Heart left ventricle (tissue), 16 donors: ENCODE measurements around the gene CUX1. TPM values are rescaled to one million over a fixed set of nuclear protein-coding genes. Genes with fewer than 3 reads are reported as not detected.
A peak's percentile ranks its signal among the peaks of the same experiment; 100 is the strongest.

Source experiments
- ATAC-seq, 4 donors: fragments of 200-7000 bp; cut with Tn5 transposase; one replicate each; pipeline ENCODE4 v1.9.1; 2020 to 2022; ENCODE audit warnings: moderate library complexity in 4 of 4, mild to moderate bottlenecking in 3 of 4, moderate number of reproducible peaks in 1 of 4
- DNase-seq, 5 donors: peaks; one replicate each; pipeline ENCODE4 v3.0.0-alpha.2; 2020
- H3K27ac ChIP-seq, 12 donors: fragments of 200-600 bp; sonication (generic) in 4 of 12; one replicate each; pipeline versions ENCODE4 v1.5.0 to v1.8.0; 2016 to 2022; ENCODE audit warnings: mild to moderate bottlenecking in 2 of 12
- H3K27me3 ChIP-seq, 9 donors: fragments of 200-600 bp; sonication (generic) in 2 of 9; one replicate each; pipeline versions ENCODE4 v1.5.1 to v1.8.0; 2016 to 2022; ENCODE audit warnings: mild to moderate bottlenecking in 3 of 9
- H3K36me3 ChIP-seq, 9 donors: fragments of 200-600 bp; sonication (generic) in 2 of 9; one replicate each; pipeline versions ENCODE4 v1.5.0 to v1.8.0; 2018 to 2022; ENCODE audit warnings: mild to moderate bottlenecking in 2 of 9
- H3K4me1 ChIP-seq, 12 donors: fragments of 200-600 bp; sonication (generic) in 4 of 12; one replicate each; pipeline versions ENCODE4 v1.5.0 to v1.8.0; 2016 to 2022; ENCODE audit warnings: mild to moderate bottlenecking in 3 of 12
- H3K4me3 ChIP-seq, 12 donors: fragments of 200-600 bp; sonication (generic) in 4 of 12; one replicate each; pipeline versions ENCODE4 v1.5.0 to v1.8.0; 2017 to 2022; ENCODE audit warnings: mild to moderate bottlenecking in 9 of 12, moderate library complexity in 4 of 12
- H3K9me3 ChIP-seq, 12 donors: fragments of 200-600 bp; sonication (generic) in 4 of 12; one replicate each; pipeline versions ENCODE4 v1.5.0 to v1.8.0; 2016 to 2022; ENCODE audit warnings: mild to moderate bottlenecking in 1 of 12
- CTCF ChIP-seq, 12 donors: fragments of 200-600 bp; sonication (generic) in 4 of 12; IDR thresholded peaks; one replicate each; pipeline versions ENCODE4 v1.5.0 to v1.8.0; 2018 to 2022; ENCODE audit warnings: antibody characterized with exemption in 12 of 12, mild to moderate bottlenecking in 5 of 12
- POLR2A ChIP-seq, 2 donors: fragments of 450-650 bp; IDR thresholded peaks; one replicate each; pipeline ENCODE4 v1.6.1; 2017; ENCODE audit warnings: antibody characterized with exemption in 2 of 2, mild to moderate bottlenecking in 2 of 2, moderate library complexity in 2 of 2
- WGBS, 4 donors: extraction: QIAGEN DNeasy Blood & Tissue Kit in 2 of 4; methylation state at CpG; one replicate each; pipeline versions ENCODE4 v1.1.5 to v1.1.7; 2013 to 2018; 5-methylcytosine and 5-hydroxymethylcytosine counted together
- intact Hi-C, 10 donors: fragments of 100-400 bp; cut with DNase I; formaldehyde crosslinking; loops; one replicate each; pipeline versions ENCODE4 v1.11.1 to v1.14.2; 2022
- polyA plus RNA-seq, 2 donors: library from polyadenylated mRNA; stranded (reverse); fragments of 200-250 nt; gene quantifications; one replicate each; pipeline ENCODE4 v1.2.3, GENCODE V29; 2013
- total RNA-seq, 9 donors: library from RNA; depleted of rRNA in 2 of 9; stranded (reverse); fragments of >200 nt in 2 of 9; fragmentation: NEBNext Ultra II Directional in 3 of 9; extraction: Animal tissue kit (Norgen Biotek cat#: 25700) in 3 of 9; gene quantifications; one replicate each; pipeline versions ENCODE4 v1.1.0 to v1.2.4, GENCODE V29; 2016 to 2023
- donor health status: ischemic (EF 13 %, LVEDD 7.1; RV severe dilation, severe dysfunction).
- donor health status: healthy with polysubstance abuse.
- donor health status: DM: no; HTN: yes; CAD: no.
- donor health status: DM: no; HTN: no; CAD: no.
- donor health status: ischemic (EF 25% LVEDD 6.9; RV normal size, moderate dysfunction).
- donor health status: ischemic (EF 25% LVEDD 5.7; RV mildly dilated, moderate dysfunction).
- donor health status: healthy.
- donor health status: DM: yes; HTN: yes; CAD: no.
- donor health status: ischemic (EF 35%, LVEDD 5.7; RV mildly dilated, moderate dysfunction).
- donor health status: nonischemic (EF 11% LVEDD 7.7; RV severe dilation, severe dysfunction).
- donor health status: DM: yes; HTN: yes; CAD: no.
- donor health status: PGD.
- donor health status: ischemic (EF 29% LVEDD 5.4; RV normal size, mild dysfunction).
- donor health status: nonischemic (EF 23%, LVEDD 6.1; RV moderate dilation, normal function).

The CUX1 gene
- total and polyA plus RNA-seq, 11 donors = 51.9 to 173 (median 122) TPM

- DNase-seq (no peak), ATAC-seq (no peak)
- Histone ChIP-seq H3K4me3 (no peak overlapping the region), H3K36me3 (peaks cover 0 to 4% (median 0%) of the 10 kb centered on the region in 9 donors), H3K4me1 (peaks cover 0 to 16% (median 2%) of the 10 kb centered on the region in 12 donors), H3K27ac (no peak overlapping the region), H3K9me3 (peaks cover 0 to 30% (median 4%) of the 10 kb centered on the region in 12 donors), H3K27me3 (no peaks in the 10 kb centered on the region)
- TF ChIP-seq CTCF (IDR thresholded peaks at IDR 0.05) (no peak), POLR2A (IDR thresholded peaks at IDR 0.05) (no peak)
- 75 to 89% (median 84%) methylated on average over 4 of the region's 4 CpGs for WGBS, 4 donors
- intact Hi-C loops = no loop called here
These were observed 272.0 kb downstream of the CUX1 start for GRCh38 chr7:102089175-102090098.

- Histone ChIP-seq H3K4me3 (no peak overlapping the region), H3K27me3 (no peaks in the 10 kb centered on the region), H3K36me3 (peaks cover 0 to 20% (median 9%) of the 10 kb centered on the region in 9 donors), H3K9me3 (peaks cover 0 to 14% (median 0%) of the 10 kb centered on the region in 12 donors), H3K27ac (no peak overlapping the region), H3K4me1 (peaks cover 0 to 19% (median 2%) of the 10 kb centered on the region in 12 donors)
- peak in 3 of 4 donors; percentile 30 to 78 (median 46) for ATAC-seq
- WGBS, 4 donors = 65 to 71% (median 69%) methylated on average over 14 of the region's 14 CpGs
- DNase-seq = no peak
- TF ChIP-seq CTCF (IDR thresholded peaks at IDR 0.05) = no peak
- no peak for TF ChIP-seq POLR2A (IDR thresholded peaks at IDR 0.05)
- intact Hi-C loops = no loop called here
These were observed 276.3 kb downstream of the CUX1 start for GRCh38 chr7:102093599-102094315.

- no peak for ATAC-seq
- intact Hi-C loops = no loop called here
- Histone ChIP-seq H3K27me3 (no peaks in the 10 kb centered on the region), H3K27ac (no peak overlapping the region), H3K36me3 (peaks cover 0 to 25% (median 12%) of the 10 kb centered on the region in 9 donors), H3K4me1 (peaks cover 0 to 19% (median 2%) of the 10 kb centered on the region in 12 donors), H3K4me3 (no peak overlapping the region), H3K9me3 (peaks cover 0 to 9% (median 0%) of the 10 kb centered on the region in 12 donors)
- no peak for DNase-seq
- WGBS, 4 donors = 80 to 92% (median 83%) methylated on average over 4 of the region's 4 CpGs
- TF ChIP-seq POLR2A (IDR thresholded peaks at IDR 0.05) = no peak
- no peak for TF ChIP-seq CTCF (IDR thresholded peaks at IDR 0.05)
These were observed 276.9 kb downstream of the CUX1 start for GRCh38 chr7:102094316-102094650.
